GM19025 (cell line): Measurements from ENCODE around the gene AK5.

Experiments used
- ATAC-seq: cut with Tn5 transposase; IDR thresholded peaks from one replicate; pipeline ENCODE4 v1.9.1; 2021; ENCODE audit warnings: mild to moderate bottlenecking, low read depth, moderate library complexity; ENCODE audit not compliant: unreplicated experiment

The AK5 gene, protein sequence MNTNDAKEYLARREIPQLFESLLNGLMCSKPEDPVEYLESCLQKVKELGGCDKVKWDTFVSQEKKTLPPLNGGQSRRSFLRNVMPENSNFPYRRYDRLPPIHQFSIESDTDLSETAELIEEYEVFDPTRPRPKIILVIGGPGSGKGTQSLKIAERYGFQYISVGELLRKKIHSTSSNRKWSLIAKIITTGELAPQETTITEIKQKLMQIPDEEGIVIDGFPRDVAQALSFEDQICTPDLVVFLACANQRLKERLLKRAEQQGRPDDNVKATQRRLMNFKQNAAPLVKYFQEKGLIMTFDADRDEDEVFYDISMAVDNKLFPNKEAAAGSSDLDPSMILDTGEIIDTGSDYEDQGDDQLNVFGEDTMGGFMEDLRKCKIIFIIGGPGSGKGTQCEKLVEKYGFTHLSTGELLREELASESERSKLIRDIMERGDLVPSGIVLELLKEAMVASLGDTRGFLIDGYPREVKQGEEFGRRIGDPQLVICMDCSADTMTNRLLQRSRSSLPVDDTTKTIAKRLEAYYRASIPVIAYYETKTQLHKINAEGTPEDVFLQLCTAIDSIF

DNA sequence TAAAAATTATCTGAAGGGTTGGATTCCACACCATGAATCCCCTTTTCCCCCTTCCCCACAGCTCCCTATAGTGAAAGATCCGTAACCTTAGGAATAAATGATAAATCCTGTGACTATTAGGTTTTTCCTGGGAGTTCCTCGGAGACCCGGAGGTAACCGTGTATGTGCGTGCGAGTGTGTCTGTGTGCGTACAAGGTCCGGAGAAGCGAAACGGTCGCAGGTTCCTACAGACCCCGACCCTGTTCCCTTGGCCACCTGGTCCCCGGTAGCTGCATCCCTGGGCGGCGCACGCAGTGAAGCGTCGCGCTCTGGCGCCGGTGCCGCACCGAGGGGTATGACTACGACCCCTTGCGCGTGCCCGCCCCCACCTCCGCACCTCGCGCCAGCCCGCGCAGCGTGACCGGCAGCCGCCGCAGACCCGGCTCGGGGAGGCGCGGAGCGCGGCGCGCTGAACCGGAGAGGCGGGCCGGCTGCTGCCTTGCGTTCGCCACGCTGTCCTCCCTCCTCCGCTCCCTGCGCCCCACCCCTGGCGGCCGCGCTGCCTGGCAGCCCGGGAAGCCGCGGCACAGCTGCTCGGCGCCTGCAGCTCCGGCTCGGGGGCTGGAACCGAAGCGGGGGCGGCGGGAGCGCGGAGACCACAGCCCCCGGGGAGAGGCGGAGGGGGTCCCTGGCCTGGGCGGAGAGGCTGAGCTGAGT, at the start of gene AK5:
TSS of gene AK5 (plus strand) at position 529 of the 696 bp plus-strand sequence. CDS start 295 bp downstream, outside the sequence.
- no peak for ATAC-seq

DNA sequence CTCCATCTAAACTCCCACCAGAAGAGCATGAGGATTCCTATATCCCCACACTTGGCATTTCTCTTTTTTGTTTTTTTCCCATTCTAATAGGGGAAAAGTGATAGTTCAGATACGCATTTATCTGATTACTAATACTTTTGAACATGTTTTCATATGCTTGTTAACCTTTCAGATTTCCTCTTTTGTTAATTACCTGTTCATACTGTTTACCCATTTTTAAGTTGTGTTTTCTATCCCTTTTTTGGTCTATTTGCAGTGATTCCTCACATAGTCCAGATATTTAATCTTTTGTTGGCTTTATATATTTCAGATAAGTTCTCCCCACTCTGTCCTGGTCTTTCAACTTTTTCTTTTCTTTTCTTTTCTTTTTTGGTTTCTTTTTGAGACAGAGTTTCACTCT, 49.0 kb upstream of the AK5 start:
- ATAC-seq = no peak

GRCh38 chr1:77234096-77234495, 47.7 kb upstream of the AK5 start:
- ATAC-seq = no peak

GRCh38 chr1:77234943-77235342, 46.9 kb upstream of the AK5 start:
- ATAC-seq = no peak

GRCh38 chr1:77238462-77238861, 43.4 kb upstream of the AK5 start:
- ATAC-seq = no peak

DNA sequence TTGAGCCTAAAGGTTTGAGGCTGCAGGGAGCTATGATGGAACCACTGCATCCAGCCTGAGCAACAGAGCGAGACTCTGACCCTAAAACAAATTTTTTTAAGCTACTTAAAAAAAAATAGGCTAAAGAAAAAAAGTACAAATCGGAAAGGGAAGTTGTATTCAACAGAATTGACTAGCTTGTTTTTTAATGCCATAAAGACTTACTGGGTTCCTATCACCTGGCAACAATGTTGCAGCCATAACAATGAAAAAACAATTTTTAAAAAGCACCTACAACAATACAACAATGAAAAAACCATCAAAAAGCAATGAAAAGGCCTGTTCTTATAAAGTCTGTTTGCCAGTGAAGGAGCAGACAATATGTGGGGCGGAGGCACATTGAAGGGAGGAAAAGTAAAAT, 42.5 kb upstream of the AK5 start:
- ATAC-seq = no peak

GRCh38 chr1:77245830-77246229, 36.0 kb upstream of the AK5 start:
- ATAC-seq = no peak

GRCh38 chr1:77250126-77250525, 31.7 kb upstream of the AK5 start:
- no peak for ATAC-seq

- ATAC-seq = no peak
Observed at GRCh38 chr1:77253211-77253610, 28.6 kb upstream of the AK5 start.

DNA sequence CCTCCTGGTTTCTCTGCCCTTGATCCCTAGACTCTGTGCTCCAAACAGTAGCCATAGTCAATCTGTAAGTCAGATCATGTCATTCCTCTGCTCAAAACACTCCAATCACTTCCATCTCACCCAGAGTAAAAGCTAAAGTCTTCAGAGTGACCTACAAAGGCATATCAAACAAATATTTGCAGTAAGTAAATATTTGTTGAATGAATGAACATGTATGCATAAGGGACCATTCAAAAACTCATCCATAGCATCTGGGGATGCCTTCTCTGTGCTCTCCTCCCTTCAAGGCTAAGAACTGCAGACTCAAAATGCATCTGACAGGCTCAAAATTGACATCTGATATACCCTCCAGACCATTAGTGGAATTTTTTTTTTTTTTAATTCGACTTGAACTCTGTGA, 18.1 kb upstream of the AK5 start:
- no peak for ATAC-seq

DNA sequence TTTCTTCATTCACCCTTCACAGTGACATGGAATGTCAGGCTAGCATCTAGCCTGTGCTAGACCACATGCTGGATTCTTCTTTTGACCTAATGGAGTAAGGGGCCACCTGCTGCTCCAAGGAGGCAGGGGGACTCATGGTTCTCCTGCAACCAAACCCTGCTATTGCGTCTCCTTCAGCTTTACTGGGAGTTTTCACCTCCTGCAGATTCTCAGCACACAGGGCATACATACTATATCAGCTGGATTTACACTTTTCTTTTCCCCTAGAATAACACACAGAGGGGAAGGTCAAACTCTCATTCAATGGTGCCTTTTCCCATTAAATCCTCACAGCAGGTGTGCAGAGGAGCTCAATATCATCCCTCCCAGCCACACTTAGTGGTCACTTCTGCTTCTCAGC, 16.6 kb upstream of the AK5 start:
- no peak for ATAC-seq

DNA sequence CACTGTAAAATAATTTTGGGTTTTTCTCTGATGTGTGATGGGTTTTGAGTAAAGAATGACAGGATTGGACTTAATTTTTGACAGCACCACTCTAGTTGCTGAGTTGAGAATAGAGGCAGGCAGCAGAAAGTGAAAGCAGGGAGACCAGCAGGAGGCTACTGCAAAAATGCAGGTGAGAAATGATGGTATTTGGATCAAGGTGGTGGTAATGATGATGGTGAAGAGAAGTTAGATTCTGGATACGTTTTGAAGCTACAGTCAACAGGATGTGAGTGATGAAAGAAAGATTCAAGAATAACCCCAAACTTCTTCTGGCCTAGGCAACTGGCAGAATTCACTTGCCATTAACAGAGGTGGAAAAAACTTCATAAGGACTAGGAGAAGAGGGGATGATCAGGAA, 14.8 kb upstream of the AK5 start:
- ATAC-seq = no peak

- ATAC-seq = no peak
Observed at GRCh38 chr1:77271852-77272580, 9.8 kb upstream of the AK5 start.

- ATAC-seq = no peak
Observed at GRCh38 chr1:77273891-77274290, 7.9 kb upstream of the AK5 start.

DNA sequence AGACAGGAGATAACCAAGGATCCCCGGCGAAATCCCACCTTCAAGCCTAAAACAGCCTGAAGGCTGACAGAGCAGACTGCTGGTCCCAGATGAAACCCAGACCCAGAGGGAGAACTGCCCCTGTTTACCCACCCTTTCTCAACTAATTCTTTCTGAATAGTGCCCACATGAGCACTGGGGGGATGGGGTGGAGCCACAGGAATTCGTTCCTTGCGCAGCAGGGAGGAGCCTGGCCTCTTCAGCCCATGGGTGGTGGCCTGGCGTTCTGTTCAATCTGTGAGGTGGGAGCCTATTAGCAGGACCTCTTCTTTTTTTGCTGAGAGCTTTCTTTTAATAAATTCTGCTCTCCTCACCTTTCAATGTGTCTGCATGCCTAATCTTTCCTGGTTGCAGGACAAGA, 6.6 kb upstream of the AK5 start:
- no peak for ATAC-seq

DNA sequence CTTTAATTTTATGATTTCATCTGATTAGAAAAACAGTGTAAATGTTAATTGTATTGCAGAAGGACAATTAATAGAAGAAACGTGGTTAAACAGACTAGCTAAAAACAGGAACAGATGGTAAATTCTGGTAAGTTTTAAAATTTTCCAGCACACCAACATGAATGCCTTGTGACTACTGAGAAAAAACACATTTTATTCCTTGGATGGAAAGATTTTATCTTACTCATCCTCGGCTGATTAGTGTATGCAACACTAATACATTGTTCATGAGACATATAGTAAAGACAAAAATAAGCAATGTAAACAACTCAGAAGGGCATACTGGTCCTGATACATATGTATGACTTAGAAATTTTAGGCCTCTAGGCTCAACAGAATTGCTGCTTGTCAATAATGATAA, 4.9 kb upstream of the AK5 start:
- no peak for ATAC-seq

- no peak for ATAC-seq
Observed at GRCh38 chr1:77279929-77280328, 1.9 kb upstream of the AK5 start.

DNA sequence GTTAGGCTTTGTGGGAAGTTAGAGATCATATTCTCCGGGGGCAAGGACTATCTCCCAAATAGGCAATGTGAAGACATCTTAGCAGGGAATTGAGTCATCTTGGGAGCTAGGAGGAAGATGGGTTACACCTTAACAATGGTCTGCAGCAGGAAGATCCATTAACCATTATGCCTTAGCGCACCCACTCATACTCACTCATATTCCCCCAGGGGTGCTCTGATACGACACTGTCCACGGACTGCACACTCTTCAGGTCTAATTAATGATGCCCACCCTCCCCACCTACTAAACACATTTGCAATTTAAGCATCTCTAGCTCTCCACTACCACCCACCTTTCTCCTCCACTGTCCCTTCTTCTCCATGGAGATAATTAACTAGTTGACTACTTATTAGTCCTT, 857 bp upstream of the AK5 start:
- ATAC-seq = no peak

DNA sequence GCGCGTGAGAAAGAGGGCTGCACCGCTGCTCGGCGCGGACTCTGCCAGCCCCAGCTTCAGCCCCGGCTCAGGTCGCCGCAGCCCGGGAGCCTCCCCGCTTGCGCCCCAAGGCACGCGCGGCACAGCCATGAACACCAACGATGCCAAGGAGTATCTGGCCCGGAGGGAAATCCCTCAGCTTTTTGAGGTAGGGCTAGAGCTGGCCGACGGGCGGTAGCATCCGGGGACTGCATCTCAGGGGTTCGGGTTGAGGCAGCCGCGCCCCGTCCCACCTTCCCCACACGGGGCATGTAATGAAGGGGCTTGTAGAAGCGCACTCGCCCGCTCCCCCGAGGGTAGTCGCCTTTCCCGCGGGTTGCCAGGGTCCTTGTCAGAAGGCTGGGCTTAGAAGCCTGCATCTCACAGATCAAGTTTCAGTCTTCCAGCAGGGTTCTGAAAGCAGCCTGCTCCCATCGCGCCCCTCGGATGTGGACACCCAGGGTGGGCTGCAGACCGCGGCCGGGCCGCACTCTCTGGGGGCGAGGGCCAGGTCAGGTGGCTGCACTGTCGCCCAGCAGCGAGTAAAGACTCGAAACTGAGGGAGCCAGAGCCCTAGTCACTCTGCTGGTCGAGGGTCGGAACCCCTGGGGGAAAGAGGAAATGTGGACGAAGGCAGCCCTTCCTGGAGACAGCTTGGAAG, 507 bp downstream of the AK5 start:
- ATAC-seq = no peak

- ATAC-seq = no peak
Observed at GRCh38 chr1:77282866-77283539, 1.2 kb downstream of the AK5 start.
